Measurements from ENCODE around the gene TPST1. TPM values are rescaled to one million over a fixed set of nuclear protein-coding genes. Genes with fewer than 3 reads are reported as not detected.

TPST1 gene
- total and polyA plus RNA-seq, 2 of the 8 experiments (the other 6 are each of a cell fraction or from before 2014, with no cell fraction given): 8.2 to 18.4 TPM

GRCh38 chr7:66198469-66198868, 6.7 kb upstream of the TPST1 start (continued):
- TF ChIP-seq NANOG (IDR thresholded peaks at IDR 0.05; ENCODE audit: insufficient read depth, low read depth, low read length, poor library complexity, severe bottlenecking) (no peak), CTBP2 (IDR thresholded peaks at IDR 0.05; ENCODE audit: borderline replicate concordance, insufficient read depth, insufficient read length, low read length) (no peak), CBX8 (IDR thresholded peaks at IDR 0.05; ENCODE audit: borderline replicate concordance, low read depth, low read length) (no peak), SIN3A (conservative IDR thresholded peaks at IDR 0.05 in 1 of 2, IDR thresholded peaks at IDR 0.05 in 1 of 2; ENCODE audit: low read depth in 1 of 2, low read length in 2 of 2) (no peak)

Measured in H1 (cell line).